Hepatocyte (in vitro differentiated cells): ENCODE measurements around the gene FRMD4B. TPM values are rescaled to one million over a fixed set of nuclear protein-coding genes. Genes with fewer than 3 reads are reported as not detected.
A peak's percentile ranks its signal among the peaks of the same experiment; 100 is the strongest.
"Not testable (repeated sequence)": the region's sequence is repeated elsewhere in the genome, so short reads cannot be mapped to it uniquely, and the experiment has no call there.

ENCODE experiments used
- DNase-seq: peaks from one replicate; pipeline ENCODE4 v3.0.0-alpha.2; 2016; ENCODE audit warnings: low spot score
- H2AFZ ChIP-seq: fragments of 200-600 bp; sonication (generic); 2 replicates; pipeline ENCODE4 v1.6.0; 2016; ENCODE audit warnings: antibody characterized with exemption, mild to moderate bottlenecking
- H3K27ac ChIP-seq: fragments of 200-600 bp; sonication (generic); 2 replicates; pipeline ENCODE4 v1.5.1; 2016; ENCODE audit warnings: mild to moderate bottlenecking
- H3K27me3 ChIP-seq: fragments of 200-600 bp; sonication (generic); 2 replicates; pipeline ENCODE4 v1.6.1; 2016
- H3K36me3 ChIP-seq: fragments of 200-600 bp; sonication (generic); replicated peaks from 2 replicates; pipeline ENCODE4 v1.5.1; 2016; ENCODE audit warnings: low read depth; ENCODE audit not compliant: insufficient read depth
- H3K4me1 ChIP-seq: fragments of 200-600 bp; sonication (generic); 2 replicates; pipeline ENCODE4 v1.5.1; 2016; ENCODE audit warnings: mild to moderate bottlenecking, moderate library complexity; ENCODE audit not compliant: insufficient read depth
- H3K4me2 ChIP-seq: fragments of 200-600 bp; sonication (generic); 2 replicates; pipeline ENCODE4 v1.6.0; 2016
- H3K4me3 ChIP-seq: fragments of 200-600 bp; sonication (generic); 2 replicates; pipeline ENCODE4 v1.5.1; 2016; ENCODE audit warnings: mild to moderate bottlenecking
- H3K79me2 ChIP-seq: fragments of 200-600 bp; sonication (generic); 2 replicates; pipeline ENCODE4 v1.6.0; 2017; ENCODE audit warnings: mild to moderate bottlenecking
- H3K9me2 ChIP-seq: fragments of 200-600 bp; sonication (generic); replicated peaks from 2 replicates; pipeline ENCODE4 v1.6.0; 2017; ENCODE audit warnings: mild to moderate bottlenecking; ENCODE audit not compliant: insufficient read depth
- H3K9me3 ChIP-seq: fragments of 200-600 bp; sonication (generic); 2 replicates; pipeline ENCODE4 v1.5.1; 2016; ENCODE audit warnings: low read depth, mild to moderate bottlenecking
- H4K20me1 ChIP-seq: fragments of 200-600 bp; sonication (generic); 2 replicates; pipeline ENCODE4 v1.6.0; 2016; ENCODE audit warnings: mild to moderate bottlenecking; ENCODE audit not compliant: insufficient read depth, poor library complexity, severe bottlenecking
- EZH2 ChIP-seq: fragments of 200-600 bp; sonication (generic); IDR thresholded peaks from 2 replicates; pipeline ENCODE4 v1.6.1; 2016; ENCODE audit warnings: antibody characterized with exemption, mild to moderate bottlenecking, borderline replicate concordance
- EZH2phosphoT487 ChIP-seq: fragments of 200-600 bp; sonication (generic); IDR thresholded peaks from one replicate; pipeline ENCODE4 v1.6.1; 2018; ENCODE audit warnings: antibody characterized with exemption, mild to moderate bottlenecking, low read depth, moderate library complexity; ENCODE audit not compliant: unreplicated experiment, severe bottlenecking
- WGBS: methylation state at CpG from one replicate; pipeline ENCODE4 v1.1.6; 2016; ENCODE audit warnings: low lambda C conversion rate; ENCODE audit errors: missing lambda C conversion rate; 5-methylcytosine and 5-hydroxymethylcytosine counted together
- polyA plus RNA-seq: library from polyadenylated mRNA; unstranded; fragments of >200 nt; fragmentation: Nextera tagmentation; extraction: Ambion mirVana; gene quantifications from 2 replicates; pipeline ENCODE4 v1.2.1, GENCODE V29; 2016
- total RNA-seq: library from RNA; depleted of rRNA; stranded (reverse); fragments of >200 nt; gene quantifications from 2 replicates; pipeline ENCODE4 v1.2.3, GENCODE V29; 2014
- TF ChIP-seq, protein P1 (sequence below): fragments of 200-600 bp; sonication (generic); IDR thresholded peaks from 2 replicates; pipeline ENCODE4 v1.5.1; 2016; ENCODE audit warnings: antibody characterized with exemption, mild to moderate bottlenecking; ENCODE audit not compliant: poor library complexity

The FRMD4B gene
- total and polyA plus RNA-seq, 2 experiments from 2014 or later, result 10.8 to 28.1 TPM

DNA sequence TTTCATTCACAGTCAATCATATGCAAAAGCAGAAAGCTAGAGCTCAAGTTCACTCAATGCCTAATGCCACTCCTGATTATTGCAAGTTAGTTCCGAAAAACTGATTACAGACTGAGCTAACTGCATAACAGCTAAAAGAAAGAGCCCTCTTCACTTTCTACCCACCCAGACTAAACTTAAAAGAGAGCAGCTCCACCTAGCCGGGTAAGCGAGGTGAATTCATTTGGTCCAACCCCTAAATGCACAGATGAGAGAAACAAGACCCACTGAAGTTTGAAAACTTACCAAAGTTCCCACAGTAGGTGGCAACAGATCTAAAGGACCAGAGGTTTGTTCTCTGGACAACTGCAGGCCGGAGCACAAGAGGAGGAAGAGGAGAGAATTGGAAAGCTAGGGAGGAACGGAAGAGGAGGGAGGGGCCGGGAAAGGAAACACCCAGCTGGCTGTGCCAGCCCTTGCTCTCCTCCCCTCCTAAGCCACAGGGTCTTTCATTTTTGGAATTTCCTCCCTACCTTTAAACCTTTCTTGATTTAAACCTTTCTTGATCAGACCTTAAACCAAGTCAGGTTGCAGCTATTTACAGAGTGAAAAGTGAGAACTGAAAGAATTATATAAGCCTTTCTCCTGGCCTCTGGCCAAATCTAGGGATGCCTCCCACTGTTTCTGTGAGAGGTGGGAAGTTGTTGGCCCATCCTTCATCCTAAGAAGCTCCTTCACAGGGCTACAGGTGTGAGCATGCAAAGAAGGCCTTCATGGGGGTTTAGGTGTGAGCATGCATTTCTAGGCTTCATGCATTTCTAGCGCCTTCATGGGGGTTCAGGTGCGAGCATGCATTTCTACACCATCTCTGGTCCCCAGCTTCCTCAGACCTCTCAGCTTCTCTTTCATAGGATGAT, 148.8 kb downstream of the FRMD4B start:
- H3K4me1 ChIP-seq, result peaks cover 3% of the 10 kb centered on the region
- H3K9me3 ChIP-seq, result no peaks in the 10 kb centered on the region
- no peak overlapping the region for H2AFZ ChIP-seq
- no peak overlapping the region for H3K27ac ChIP-seq
- no peak overlapping the region for H3K4me2 ChIP-seq
- TF ChIP-seq, protein P1, sequence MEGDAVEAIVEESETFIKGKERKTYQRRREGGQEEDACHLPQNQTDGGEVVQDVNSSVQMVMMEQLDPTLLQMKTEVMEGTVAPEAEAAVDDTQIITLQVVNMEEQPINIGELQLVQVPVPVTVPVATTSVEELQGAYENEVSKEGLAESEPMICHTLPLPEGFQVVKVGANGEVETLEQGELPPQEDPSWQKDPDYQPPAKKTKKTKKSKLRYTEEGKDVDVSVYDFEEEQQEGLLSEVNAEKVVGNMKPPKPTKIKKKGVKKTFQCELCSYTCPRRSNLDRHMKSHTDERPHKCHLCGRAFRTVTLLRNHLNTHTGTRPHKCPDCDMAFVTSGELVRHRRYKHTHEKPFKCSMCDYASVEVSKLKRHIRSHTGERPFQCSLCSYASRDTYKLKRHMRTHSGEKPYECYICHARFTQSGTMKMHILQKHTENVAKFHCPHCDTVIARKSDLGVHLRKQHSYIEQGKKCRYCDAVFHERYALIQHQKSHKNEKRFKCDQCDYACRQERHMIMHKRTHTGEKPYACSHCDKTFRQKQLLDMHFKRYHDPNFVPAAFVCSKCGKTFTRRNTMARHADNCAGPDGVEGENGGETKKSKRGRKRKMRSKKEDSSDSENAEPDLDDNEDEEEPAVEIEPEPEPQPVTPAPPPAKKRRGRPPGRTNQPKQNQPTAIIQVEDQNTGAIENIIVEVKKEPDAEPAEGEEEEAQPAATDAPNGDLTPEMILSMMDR, result peak; percentile 8
- no peak for TF ChIP-seq EZH2
- TF ChIP-seq EZH2phosphoT487, result no peak
- H4K20me1 ChIP-seq, result no peaks in the 10 kb centered on the region
- peaks cover 8% of the 10 kb centered on the region for H3K79me2 ChIP-seq
- H3K9me2 ChIP-seq, result no peaks in the 10 kb centered on the region
- WGBS, result 64% methylated on average over 8 of the region's 8 CpGs
- H3K36me3 ChIP-seq, result no peaks in the 10 kb centered on the region
- H3K4me3 ChIP-seq, result no peak overlapping the region
- no peaks in the 10 kb centered on the region for H3K27me3 ChIP-seq
- DNase-seq, result no peak

DNA sequence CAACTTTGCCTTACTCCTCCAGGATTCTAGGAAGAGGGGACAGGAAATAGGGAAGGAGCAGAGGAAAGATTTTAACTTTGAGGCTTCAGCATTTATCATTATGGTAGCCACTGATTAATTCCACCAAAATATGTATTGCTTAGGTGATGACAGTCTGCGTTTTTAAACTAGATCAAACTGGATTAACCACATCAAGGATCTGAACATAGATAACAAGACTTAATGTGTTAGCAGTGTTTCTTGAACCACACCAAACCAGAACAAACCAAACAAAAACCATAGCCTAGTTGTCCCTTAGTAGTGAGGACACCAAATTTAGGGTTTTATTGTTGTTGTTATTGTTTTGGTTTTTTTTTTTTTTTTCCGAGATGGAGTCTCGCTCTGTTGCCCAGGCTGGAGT, 150.0 kb downstream of the FRMD4B start:
- Histone ChIP-seq H3K9me2 (no peaks in the 10 kb centered on the region), H3K4me3 (no peak overlapping the region), H3K4me1 (peaks cover 5% of the 10 kb centered on the region), H3K9me3 (no peaks in the 10 kb centered on the region), H3K27me3 (no peaks in the 10 kb centered on the region), H3K36me3 (no peaks in the 10 kb centered on the region), H3K79me2 (peaks cover 6% of the 10 kb centered on the region), H2AFZ (no peak overlapping the region), H3K27ac (no peak overlapping the region), H4K20me1 (no peaks in the 10 kb centered on the region), H3K4me2 (no peak overlapping the region)
- 87% methylated on average over 3 of the region's 3 CpGs for WGBS
- DNase-seq, result no peak
- TF ChIP-seq EZH2phosphoT487 (no peak), EZH2 (no peak)
- TF ChIP-seq, protein P1, result no peak

DNA sequence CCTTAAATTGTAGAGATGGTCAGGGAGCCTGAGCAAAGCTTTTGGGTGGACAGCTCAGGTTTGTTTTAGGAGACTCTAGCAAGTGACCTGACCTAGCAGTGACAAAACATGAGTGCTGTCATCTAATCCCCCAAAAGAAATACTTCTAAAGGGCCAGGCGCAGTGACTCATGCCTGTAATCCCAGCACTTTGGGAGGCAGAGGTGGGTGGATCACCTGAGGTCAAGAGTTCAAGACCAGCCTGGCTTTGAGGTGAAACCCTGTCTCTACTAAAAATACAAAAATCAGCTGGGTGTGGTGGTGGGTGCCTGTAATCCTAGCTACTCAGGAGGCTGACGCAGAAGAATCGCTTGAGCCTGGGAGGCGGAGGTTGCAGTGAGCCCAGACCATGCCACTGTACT, 150.7 kb downstream of the FRMD4B start:
- not testable (repeated sequence) for H3K79me2 ChIP-seq, H3K9me2 ChIP-seq, H3K4me2 ChIP-seq, DNase-seq, H3K27ac ChIP-seq, H3K27me3 ChIP-seq, H3K4me3 ChIP-seq, H3K9me3 ChIP-seq, H3K4me1 ChIP-seq, H3K36me3 ChIP-seq, H4K20me1 ChIP-seq, H2AFZ ChIP-seq
- WGBS, result 90% methylated on average over 4 of the region's 4 CpGs

DNA sequence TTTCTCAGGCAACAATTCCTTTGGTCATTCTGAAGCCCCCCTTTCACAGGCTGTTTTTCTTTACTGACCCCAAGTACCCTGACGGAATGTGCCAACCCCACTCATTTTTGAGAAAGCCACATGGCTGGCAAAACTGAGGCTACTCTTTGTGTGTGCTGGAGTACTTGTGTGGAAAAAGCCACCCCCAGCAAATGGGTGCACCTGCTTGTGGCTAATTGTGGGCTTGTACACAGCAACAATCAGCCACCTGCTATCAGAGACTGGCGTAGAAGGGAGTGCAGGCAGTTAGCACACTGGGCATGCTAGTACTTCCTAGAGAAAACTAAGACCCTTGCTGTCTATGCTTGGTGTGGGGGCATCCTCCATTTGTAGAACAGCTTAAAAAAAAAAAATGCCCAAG, 153.4 kb downstream of the FRMD4B start:
- Histone ChIP-seq H3K27ac (peak overlapping the region; percentile 46), H3K79me2 (peaks cover 4% of the 10 kb centered on the region), H3K9me2 (no peaks in the 10 kb centered on the region), H3K36me3 (no peaks in the 10 kb centered on the region), H3K4me1 (peaks cover 4% of the 10 kb centered on the region), H2AFZ (no peak overlapping the region), H3K27me3 (no peaks in the 10 kb centered on the region), H4K20me1 (no peaks in the 10 kb centered on the region), H3K4me3 (no peak overlapping the region), H3K9me3 (no peaks in the 10 kb centered on the region), H3K4me2 (peak overlapping the region; percentile 7)
- 94% methylated on average over 2 of the region's 2 CpGs for WGBS
- no peak for DNase-seq
- TF ChIP-seq, protein P1, result no peak
- no peak for TF ChIP-seq EZH2phosphoT487
- no peak for TF ChIP-seq EZH2
